MCF 10A (cell line): Measurements from ENCODE around the gene PDE2A. TPM values are rescaled to one million over a fixed set of nuclear protein-coding genes. Genes with fewer than 3 reads are reported as not detected.

ENCODE experiments used
- BruUV-seq: library from RNA; stranded (reverse); fragments of 400-500 nt; replicated peaks from 2 replicates; lab custom pipeline; 2021; lab: Mats Ljungman, UMichigan
- CTCF ChIA-PET: fragments of 300-600 bp; sonication (Branson Sonifier 250); formaldehyde crosslinking; extraction: SDS; loops from one replicate; lab custom pipeline; 2021; ENCODE audit warnings: antibody characterized with exemption, inconsistent platforms; lab: Yijun Ruan, JAX
- POLR2A ChIA-PET: fragments of 300-600, 350-650 bp; sonication (Branson Sonifier 250); formaldehyde crosslinking; extraction: SDS; loops from one replicate; lab custom pipeline; 2020; ENCODE audit warnings: antibody characterized with exemption, inconsistent platforms; lab: Yijun Ruan, JAX
- DNase-seq: peaks from one replicate; pipeline ENCODE4 v3.0.0-alpha.2; 2018; ENCODE audit not compliant: unreplicated experiment
- H3K27ac Mint-ChIP-seq: one replicate; pipeline ENCODE4 v1.8.0; 2022; ENCODE audit warnings: mild to moderate bottlenecking, low read depth, mixed read lengths; ENCODE audit not compliant: unreplicated experiment
- H3K27me3 Mint-ChIP-seq: one replicate; pipeline ENCODE4 v1.8.0; 2022; ENCODE audit warnings: mixed read lengths; ENCODE audit not compliant: insufficient read depth, unreplicated experiment
- H3K36me3 Mint-ChIP-seq: one replicate; pipeline ENCODE4 v1.8.0; 2022; ENCODE audit warnings: mild to moderate bottlenecking, moderate library complexity, mixed read lengths; ENCODE audit not compliant: insufficient read depth, unreplicated experiment
- H3K4me1 Mint-ChIP-seq: one replicate; pipeline ENCODE4 v1.8.0; 2022; ENCODE audit warnings: mixed read lengths; ENCODE audit not compliant: insufficient read depth, unreplicated experiment
- H3K4me3 Mint-ChIP-seq: one replicate; pipeline ENCODE4 v1.8.0; 2022; ENCODE audit warnings: mild to moderate bottlenecking, moderate library complexity, mixed read lengths; ENCODE audit not compliant: unreplicated experiment
- H3K9me3 Mint-ChIP-seq: one replicate; pipeline ENCODE4 v1.8.0; 2022; ENCODE audit warnings: mixed read lengths; ENCODE audit not compliant: unreplicated experiment
- CTCF ChIP-seq: fragments of 200-600 bp; IDR thresholded peaks from one replicate; pipeline ENCODE4 v1.8.0; 2022; ENCODE audit warnings: antibody characterized with exemption, mild to moderate bottlenecking; ENCODE audit not compliant: unreplicated experiment
- intact Hi-C: fragments of 100-400 bp; cut with micrococcal nuclease; formaldehyde crosslinking; loops from 2 replicates; pipeline ENCODE4 v1.14.1; 2022
- total RNA-seq: library from RNA; stranded (reverse); gene quantifications from 2 replicates; pipeline ENCODE4 v1.2.3, GENCODE V29; 2022

The PDE2A gene
- total RNA-seq, 1 experiment from 2014 or later, result 1.9 TPM

- H3K36me3 Mint-ChIP-seq, result no peaks in the 10 kb centered on the region
- ChIA-PET CTCF (interaction anchor here (0.7 to 3.1 kb wide), 6 partner anchors 23 to 1652 kb away, joined by 3 to 8 read pairs (median 4); no protein-coding TSS in a partner anchor), POLR2A (no interaction called here)
- no peak overlapping the region for H3K27ac Mint-ChIP-seq
- peaks cover 16% of the 10 kb centered on the region for H3K4me1 Mint-ChIP-seq
- no peak for TF ChIP-seq CTCF
- no TSS peak for BruUV-seq
- intact Hi-C loops, result no loop called here
- no peak overlapping the region for H3K4me3 Mint-ChIP-seq
- peaks cover 19% of the 10 kb centered on the region for H3K27me3 Mint-ChIP-seq
- DNase-seq, result no peak
- no peaks in the 10 kb centered on the region for H3K9me3 Mint-ChIP-seq
Measured at GRCh38 chr11:72635309-72635915, 38.8 kb downstream of the PDE2A start.

- CTCF ChIA-PET, result interaction anchor here (0.7 to 3.1 kb wide), 3 partner anchors 22 to 163 kb away, joined by 3 to 8 read pairs (median 3); no protein-coding TSS in a partner anchor
- no peak for DNase-seq
- Mint-ChIP-seq H3K4me3 (no peak overlapping the region), H3K36me3 (no peaks in the 10 kb centered on the region), H3K9me3 (no peaks in the 10 kb centered on the region), H3K4me1 (peaks cover 25% of the 10 kb centered on the region), H3K27ac (no peak overlapping the region), H3K27me3 (peaks cover 26% of the 10 kb centered on the region)
- intact Hi-C loops, result no loop called here
- no peak for TF ChIP-seq CTCF
- no TSS peak for BruUV-seq
- POLR2A ChIA-PET, result no interaction called here
Measured at GRCh38 chr11:72634472-72635095, 39.6 kb downstream of the PDE2A start.

- Mint-ChIP-seq H3K36me3 (no peaks in the 10 kb centered on the region), H3K4me1 (peaks cover 25% of the 10 kb centered on the region), H3K27ac (no peak overlapping the region), H3K4me3 (no peak overlapping the region), H3K9me3 (no peaks in the 10 kb centered on the region), H3K27me3 (peaks cover 26% of the 10 kb centered on the region)
- POLR2A ChIA-PET, result no interaction called here
- TF ChIP-seq CTCF, result no peak
- CTCF ChIA-PET, result interaction anchor here (3.1 kb wide), 1 partner anchor 163 kb away, joined by 8 read pairs; no protein-coding TSS in a partner anchor
- BruUV-seq, result no TSS peak
- no peak for DNase-seq
- intact Hi-C loops, result no loop called here
Measured at GRCh38 chr11:72634016-72634415, 40.2 kb downstream of the PDE2A start.

GRCh38 chr11:72633068-72633467 is 41.2 kb downstream of the PDE2A start:
- BruUV-seq, result no TSS peak
- H3K4me3 Mint-ChIP-seq, result no peak overlapping the region
- no peak overlapping the region for H3K27ac Mint-ChIP-seq
- CTCF ChIA-PET, result interaction anchor here (0.8 kb wide), 1 partner anchor 47 kb away, joined by 3 read pairs; no protein-coding TSS in a partner anchor
- intact Hi-C loops, result no loop called here
- peaks cover 25% of the 10 kb centered on the region for H3K4me1 Mint-ChIP-seq
- no peak for DNase-seq
- POLR2A ChIA-PET, result no interaction called here
- peaks cover 26% of the 10 kb centered on the region for H3K27me3 Mint-ChIP-seq
- H3K36me3 Mint-ChIP-seq, result no peaks in the 10 kb centered on the region
- H3K9me3 Mint-ChIP-seq, result no peaks in the 10 kb centered on the region
- TF ChIP-seq CTCF, result no peak
